ENCODE results near the gene TIMP3.

TIMP3 gene

DNA sequence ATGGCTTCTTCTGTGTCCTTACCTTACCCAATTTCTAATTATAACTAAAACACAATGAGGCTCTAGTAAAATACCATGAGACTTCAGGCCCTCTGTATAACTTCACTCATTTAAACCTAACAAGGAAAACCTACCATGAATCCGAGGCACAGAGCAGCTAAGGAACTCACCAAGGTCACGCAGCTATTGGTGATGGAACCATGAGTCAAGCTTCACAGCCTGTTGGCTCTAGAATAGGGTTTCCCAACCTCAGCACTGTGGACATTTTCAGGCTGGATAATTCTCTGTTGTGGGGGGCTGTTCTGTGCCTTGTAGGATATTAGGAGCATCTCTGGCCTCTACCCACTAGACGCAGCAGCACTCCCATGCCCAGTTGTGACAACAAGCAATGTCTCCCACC is 75.7 kb downstream of the TIMP3 start:
- DNase-seq (ENCODE audit: extremely low read depth in 1 of 2, low read depth in 1 of 2), result no peak

- no peak for DNase-seq (ENCODE audit: extremely low read depth in 1 of 2, low read depth in 1 of 2)
Measured at GRCh38 chr22:32879550-32879949, 78.0 kb downstream of the TIMP3 start.

- no peak for DNase-seq (ENCODE audit: extremely low read depth in 1 of 2, low read depth in 1 of 2)
Measured at GRCh38 chr22:32880061-32880460, 78.6 kb downstream of the TIMP3 start.

DNA sequence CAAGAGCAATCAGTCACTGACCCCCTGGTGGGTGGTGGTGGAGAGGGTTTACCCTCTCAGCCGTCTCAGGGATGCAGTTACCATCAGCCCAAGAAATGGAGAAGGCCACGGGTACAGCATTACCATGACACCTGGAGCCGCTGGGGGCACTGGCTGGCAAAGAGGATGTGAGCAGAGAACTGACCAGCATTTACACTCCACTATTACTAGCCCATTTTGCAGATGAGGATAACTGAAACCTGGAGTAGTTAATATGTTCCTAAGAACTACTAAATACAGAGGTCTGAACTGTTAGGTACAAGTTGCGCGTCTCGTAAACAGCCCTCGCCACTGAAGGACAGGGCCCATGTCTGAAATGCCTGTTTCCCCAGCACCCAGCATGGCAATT is 79.0 kb downstream of the TIMP3 start:
- DNase-seq (ENCODE audit: extremely low read depth in 1 of 2, low read depth in 1 of 2), result no peak

- no peak for DNase-seq (ENCODE audit: extremely low read depth in 1 of 2, low read depth in 1 of 2)
Measured at GRCh38 chr22:32880893-32881596, 79.5 kb downstream of the TIMP3 start.

DNA sequence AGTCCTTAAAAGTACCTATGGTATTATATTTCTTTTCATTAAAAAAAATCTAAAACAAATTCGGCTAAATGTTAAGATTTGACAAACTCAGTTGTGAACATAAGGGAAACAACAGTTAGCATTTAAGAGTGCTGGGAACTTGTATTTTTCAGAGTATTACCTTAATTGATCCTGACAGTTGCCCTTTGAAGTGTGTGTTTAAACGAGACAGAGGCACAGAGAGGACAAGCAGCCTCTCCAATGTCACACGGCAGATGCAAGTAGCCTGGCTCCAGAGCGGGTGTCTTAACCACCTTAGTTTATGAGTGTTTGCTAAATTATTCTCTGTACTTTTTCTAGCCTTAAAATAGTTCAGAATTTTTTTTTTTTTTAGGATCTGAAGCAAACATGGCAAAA is 80.9 kb downstream of the TIMP3 start:
- DNase-seq (ENCODE audit: extremely low read depth in 1 of 2, low read depth in 1 of 2), result no peak

DNA sequence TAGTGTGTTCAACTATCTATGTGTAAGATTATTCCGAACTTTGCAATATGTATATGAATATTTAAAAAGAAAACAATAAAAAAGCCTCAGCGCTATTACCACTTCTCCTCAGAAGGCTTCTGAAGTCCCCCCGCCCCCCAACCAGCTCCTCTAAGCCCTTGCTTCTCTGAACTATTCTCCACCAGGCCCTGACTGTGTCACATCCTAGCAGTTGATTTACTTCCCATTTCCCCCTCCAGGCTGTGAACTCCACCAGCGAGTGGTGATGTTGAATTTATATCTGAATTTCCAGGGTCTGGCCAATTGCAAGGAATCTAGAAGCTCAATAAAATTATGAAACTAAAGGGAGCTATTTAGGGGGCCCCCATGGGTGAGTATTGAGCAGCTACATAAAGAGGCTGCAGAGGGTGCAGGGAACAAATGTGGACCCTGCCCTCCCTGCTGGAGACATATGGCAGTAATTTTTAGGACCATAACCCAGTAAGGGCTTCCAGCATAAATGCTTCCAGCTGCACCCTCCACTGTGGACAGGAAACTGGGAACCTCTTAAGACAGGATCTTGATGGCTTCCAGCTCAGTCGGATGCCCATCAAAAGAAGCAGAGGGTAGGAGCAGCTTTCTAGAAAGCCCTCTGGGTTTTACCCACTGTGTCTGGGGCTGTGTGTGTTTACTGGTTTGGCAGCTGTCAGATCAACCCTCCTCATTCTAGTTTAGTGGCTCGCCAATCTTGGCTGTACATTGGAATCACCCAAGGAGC is 81.4 kb downstream of the TIMP3 start:
- DNase-seq (ENCODE audit: extremely low read depth in 1 of 2, low read depth in 1 of 2), result no peak

DNA sequence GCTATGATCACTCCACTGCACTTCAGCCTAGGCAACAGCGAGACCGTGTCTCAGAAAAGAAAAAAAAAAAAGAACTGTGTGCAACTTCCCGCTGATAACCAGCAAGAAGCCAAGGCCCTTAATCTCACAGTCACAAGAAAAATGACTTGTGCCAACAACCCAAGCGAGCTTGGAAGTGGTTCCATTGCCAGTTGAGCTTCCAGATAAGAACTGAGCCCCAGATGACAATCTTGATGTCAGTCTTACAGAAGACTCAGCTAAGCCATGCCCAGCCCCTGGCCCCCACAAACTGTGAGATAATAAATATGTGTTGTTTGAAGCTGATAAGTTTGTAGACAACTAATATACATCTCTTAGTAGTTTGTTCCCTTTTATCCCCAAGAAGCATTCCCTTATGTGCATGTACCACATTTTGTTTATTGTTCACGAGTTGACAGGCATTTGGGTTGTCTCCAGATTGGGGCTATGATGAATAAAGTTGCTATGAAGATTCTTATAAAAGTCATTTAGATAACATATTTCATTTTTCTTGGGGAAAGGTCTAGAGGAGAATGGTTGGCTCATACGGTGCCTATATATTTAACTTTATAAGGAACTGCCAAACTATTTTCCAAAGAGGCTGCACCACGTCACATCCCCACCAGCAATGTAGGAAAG is 85.9 kb downstream of the TIMP3 start:
- DNase-seq (ENCODE audit: extremely low read depth in 1 of 2, low read depth in 1 of 2), result no peak

DNA sequence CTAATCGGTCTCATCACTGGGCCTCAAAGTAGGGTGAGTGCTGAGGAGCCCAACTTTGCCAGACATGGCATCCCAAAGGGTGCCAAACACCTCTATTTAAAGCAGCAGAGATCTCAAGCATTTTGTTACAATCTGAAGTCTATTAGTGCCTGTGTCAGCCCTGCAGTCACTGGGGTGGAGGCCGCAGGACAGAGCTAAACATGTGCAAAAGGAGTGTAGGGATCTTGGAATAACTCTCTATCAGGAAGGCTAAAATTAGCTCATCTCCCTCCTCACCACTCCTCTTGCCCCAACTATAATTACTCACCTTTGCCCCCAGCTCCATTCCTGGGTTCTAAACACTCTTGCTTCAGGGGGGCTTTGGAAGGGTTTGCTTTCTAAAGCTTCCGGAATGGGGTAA is 87.5 kb downstream of the TIMP3 start:
- DNase-seq (ENCODE audit: extremely low read depth in 1 of 2, low read depth in 1 of 2), result no peak

DNA sequence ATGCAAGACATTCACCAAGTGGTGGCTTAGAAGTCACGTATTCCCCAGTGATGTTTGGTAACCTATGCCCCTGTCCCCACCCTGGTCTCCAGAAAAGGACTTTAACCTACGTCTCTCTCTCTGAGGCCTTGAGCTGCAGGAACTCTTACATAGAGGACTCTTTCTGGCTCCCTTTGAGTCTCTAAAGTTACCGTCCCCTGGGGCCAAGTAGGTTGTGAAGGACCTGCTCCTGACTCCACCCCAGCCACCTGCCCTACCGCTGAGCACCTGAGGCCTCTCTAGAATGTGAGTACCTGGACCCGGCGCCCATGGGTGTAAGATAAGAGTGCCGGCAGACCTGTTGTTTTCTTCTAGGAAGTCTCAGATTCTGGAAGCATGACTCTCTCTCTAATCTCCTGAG is 95.4 kb downstream of the TIMP3 start:
- no peak for DNase-seq (ENCODE audit: extremely low read depth in 1 of 2, low read depth in 1 of 2)

- DNase-seq (ENCODE audit: extremely low read depth in 1 of 2, low read depth in 1 of 2), result no peak
Measured at GRCh38 chr22:32897400-32897799, 95.9 kb downstream of the TIMP3 start.

GRCh38 chr22:32900886-32901635 is 99.6 kb downstream of the TIMP3 start:
- no peak for DNase-seq (ENCODE audit: extremely low read depth in 1 of 2, low read depth in 1 of 2)

DNA sequence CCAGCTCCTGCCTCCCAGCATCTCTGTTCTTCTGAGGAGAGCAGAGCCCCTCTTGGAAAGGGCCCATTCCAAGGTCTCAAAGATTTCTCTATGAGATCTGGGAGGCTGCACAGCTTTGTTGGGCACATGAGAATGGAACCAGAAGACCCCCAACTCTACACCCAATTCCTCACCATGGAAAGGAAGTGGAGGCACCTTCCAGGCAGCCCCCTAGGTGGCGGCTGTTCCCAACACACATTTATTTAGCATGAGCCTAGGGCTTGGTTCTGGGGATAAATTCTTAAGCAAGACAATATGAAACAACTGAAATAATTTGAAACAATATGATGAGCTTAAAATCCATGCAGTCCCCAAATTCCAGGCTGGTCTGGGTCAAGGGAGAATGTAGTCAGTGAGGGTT is 100.4 kb downstream of the TIMP3 start:
- DNase-seq (ENCODE audit: extremely low read depth in 1 of 2, low read depth in 1 of 2), result no peak

GRCh38 chr22:32903507-32903906 is 102.0 kb downstream of the TIMP3 start:
- DNase-seq (ENCODE audit: extremely low read depth in 1 of 2, low read depth in 1 of 2), result no peak

- DNase-seq (ENCODE audit: extremely low read depth in 1 of 2, low read depth in 1 of 2), result no peak
Measured at GRCh38 chr22:32904044-32904443, 102.5 kb downstream of the TIMP3 start.

- no peak for DNase-seq (ENCODE audit: extremely low read depth in 1 of 2, low read depth in 1 of 2)
Measured at GRCh38 chr22:32905400-32905799, 103.9 kb downstream of the TIMP3 start.

- DNase-seq (ENCODE audit: extremely low read depth in 1 of 2, low read depth in 1 of 2), result no peak
Measured at GRCh38 chr22:32909581-32910428, 108.3 kb downstream of the TIMP3 start.

DNA sequence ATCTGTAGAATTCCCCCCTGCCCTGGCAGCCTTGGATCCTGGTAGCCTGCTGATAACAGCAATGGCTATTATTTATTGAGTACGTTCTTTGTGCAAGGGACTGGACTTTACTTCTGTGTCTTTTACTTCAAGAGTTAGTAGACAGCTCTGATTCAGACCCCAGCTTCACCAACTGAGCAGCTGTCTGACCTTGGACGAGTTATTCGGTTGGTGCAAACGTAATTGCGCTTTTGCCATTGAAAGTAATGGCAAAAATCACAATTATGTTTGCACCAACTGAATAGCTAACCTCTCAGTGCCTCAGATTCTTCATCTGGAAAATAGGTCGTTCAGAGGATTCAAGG is 108.9 kb downstream of the TIMP3 start:
- DNase-seq (ENCODE audit: extremely low read depth in 1 of 2, low read depth in 1 of 2), result no peak

- DNase-seq (ENCODE audit: extremely low read depth in 1 of 2, low read depth in 1 of 2), result no peak
Measured at GRCh38 chr22:32911503-32911902, 110.0 kb downstream of the TIMP3 start.
